ENCODE results near the gene SERTAD4. TPM values are rescaled to one million over a fixed set of nuclear protein-coding genes. Genes with fewer than 3 reads are reported as not detected.

SERTAD4 gene
- total RNA-seq, 2 experiments from 2014 or later, result not detected

DNA sequence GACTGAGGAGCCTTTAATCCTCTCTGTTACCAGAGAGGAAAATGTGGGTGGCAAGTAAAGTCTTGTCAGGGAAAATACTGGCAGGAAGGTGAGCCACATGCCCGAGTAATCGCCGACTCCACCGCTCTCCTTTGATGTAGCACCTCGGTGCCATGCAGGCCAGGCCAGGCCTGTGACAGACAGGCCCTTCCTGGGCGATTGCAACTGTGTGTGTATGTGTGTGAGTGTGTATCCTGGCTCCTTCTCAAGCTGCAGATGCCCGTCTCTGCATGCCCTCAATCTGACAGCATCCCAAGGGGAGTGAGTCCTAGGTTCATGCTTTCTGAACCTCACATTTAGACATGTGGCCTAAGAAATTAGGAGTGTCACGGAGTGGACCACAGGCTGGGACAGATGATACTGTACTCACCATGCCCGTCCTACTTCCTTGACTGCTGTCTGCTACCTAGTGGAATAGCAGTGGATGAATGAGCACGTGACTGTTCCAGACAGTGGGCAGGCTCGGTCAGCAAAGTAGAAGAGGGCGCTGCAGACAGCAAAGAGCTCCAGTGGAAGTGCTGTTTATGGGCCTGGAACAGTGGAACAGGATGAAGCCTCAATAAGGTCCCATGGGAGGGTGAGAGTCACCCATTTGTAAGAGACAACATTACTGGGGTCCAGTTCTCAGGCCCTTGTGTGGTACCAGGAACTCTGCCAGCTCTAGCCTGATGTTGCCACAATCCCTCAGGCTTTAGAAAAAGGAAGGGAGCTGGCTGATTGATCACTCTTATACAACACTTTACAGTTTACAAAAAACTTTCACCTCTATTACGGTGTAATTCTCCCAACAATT is 25.3 kb downstream of the SERTAD4 start:
- CTCF ChIA-PET, result no interaction called here

DNA sequence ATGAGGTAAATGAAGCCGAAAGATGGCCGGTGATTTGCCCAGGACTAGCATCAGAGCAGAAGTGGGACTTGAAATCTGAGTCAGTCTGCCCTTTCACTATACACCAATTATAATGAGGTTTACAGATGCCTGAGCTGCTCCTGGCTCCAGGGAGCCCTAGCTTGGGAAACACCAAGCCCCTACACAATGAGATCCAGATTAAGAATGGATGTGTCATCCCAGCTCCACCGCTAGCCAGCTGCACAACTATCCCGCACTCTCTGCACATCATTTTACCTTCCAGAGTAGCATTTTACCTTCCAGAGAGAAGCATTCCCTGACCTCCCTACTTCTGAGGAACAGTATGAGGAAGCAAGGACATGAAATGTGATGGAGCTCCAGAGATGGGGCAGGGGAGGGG is 27.0 kb downstream of the SERTAD4 start:
- no peaks in the 10 kb centered on the region for H3K36me3 ChIP-seq (ENCODE audit: insufficient read depth, low read length)
- H3K4me1 Mint-ChIP-seq (ENCODE audit: low read depth), result no peaks in the 10 kb centered on the region
- ChIA-PET CTCF (no interaction called here), POLR2A (no interaction called here)
- H3K27me3 ChIP-seq (ENCODE audit: control insufficient read depth in 1 of 2, insufficient read depth in 2 of 2, low read length in 2 of 2), result peaks cover 11 to 20% of the 10 kb centered on the region in 2 experiments
- no peaks in the 10 kb centered on the region for H3K9me3 ChIP-seq (ENCODE audit: control insufficient read depth in 1 of 2, insufficient read depth in 1 of 2, low read length in 2 of 2)
- no peaks in the 10 kb centered on the region for H3K36me3 Mint-ChIP-seq (ENCODE audit: low read depth)
- H3K27ac Mint-ChIP-seq, result no peak overlapping the region
- H3K4me3 ChIP-seq (ENCODE audit: low read length), result no peak overlapping the region
- H3K27me3 Mint-ChIP-seq, result peaks cover 27% of the 10 kb centered on the region
- H3K4me1 ChIP-seq (ENCODE audit: insufficient read depth, low read length), result no peaks in the 10 kb centered on the region
- H3K9me3 Mint-ChIP-seq, result no peaks in the 10 kb centered on the region
- TF ChIP-seq, protein P1, sequence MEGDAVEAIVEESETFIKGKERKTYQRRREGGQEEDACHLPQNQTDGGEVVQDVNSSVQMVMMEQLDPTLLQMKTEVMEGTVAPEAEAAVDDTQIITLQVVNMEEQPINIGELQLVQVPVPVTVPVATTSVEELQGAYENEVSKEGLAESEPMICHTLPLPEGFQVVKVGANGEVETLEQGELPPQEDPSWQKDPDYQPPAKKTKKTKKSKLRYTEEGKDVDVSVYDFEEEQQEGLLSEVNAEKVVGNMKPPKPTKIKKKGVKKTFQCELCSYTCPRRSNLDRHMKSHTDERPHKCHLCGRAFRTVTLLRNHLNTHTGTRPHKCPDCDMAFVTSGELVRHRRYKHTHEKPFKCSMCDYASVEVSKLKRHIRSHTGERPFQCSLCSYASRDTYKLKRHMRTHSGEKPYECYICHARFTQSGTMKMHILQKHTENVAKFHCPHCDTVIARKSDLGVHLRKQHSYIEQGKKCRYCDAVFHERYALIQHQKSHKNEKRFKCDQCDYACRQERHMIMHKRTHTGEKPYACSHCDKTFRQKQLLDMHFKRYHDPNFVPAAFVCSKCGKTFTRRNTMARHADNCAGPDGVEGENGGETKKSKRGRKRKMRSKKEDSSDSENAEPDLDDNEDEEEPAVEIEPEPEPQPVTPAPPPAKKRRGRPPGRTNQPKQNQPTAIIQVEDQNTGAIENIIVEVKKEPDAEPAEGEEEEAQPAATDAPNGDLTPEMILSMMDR (IDR thresholded peaks at IDR 0.05), result no peak
- intact Hi-C loops (cut with DNase I, micrococcal nuclease), result no loop called here
- no peak for ATAC-seq (ENCODE audit: poor library complexity)
- DNase-seq, result no peak
- no peak overlapping the region for H3K27ac ChIP-seq (ENCODE audit: low read depth in 1 of 2, low read length in 2 of 2)
- H3K4me3 Mint-ChIP-seq, result no peak overlapping the region

More for the DNA sequence above, 25.3 kb downstream of the SERTAD4 start:
- intact Hi-C loops (cut with DNase I, micrococcal nuclease), result no loop called here
- Mint-ChIP-seq H3K27ac (no peak overlapping the region), H3K4me1 (ENCODE audit: low read depth) (no peaks in the 10 kb centered on the region), H3K27me3 (peaks cover 43% of the 10 kb centered on the region), H3K4me3 (no peak overlapping the region), H3K36me3 (ENCODE audit: low read depth) (no peaks in the 10 kb centered on the region), H3K9me3 (no peaks in the 10 kb centered on the region)
- peaks cover 26 to 36% of the 10 kb centered on the region in 2 experiments for H3K27me3 ChIP-seq (ENCODE audit: control insufficient read depth in 1 of 2, insufficient read depth in 2 of 2, low read length in 2 of 2)
- peaks cover 0 to 2% of the 10 kb centered on the region in 2 experiments for H3K9me3 ChIP-seq (ENCODE audit: control insufficient read depth in 1 of 2, insufficient read depth in 1 of 2, low read length in 2 of 2)
- no peak overlapping the region for H3K4me3 ChIP-seq (ENCODE audit: low read length)
- peaks cover 2% of the 10 kb centered on the region for H3K4me1 ChIP-seq (ENCODE audit: insufficient read depth, low read length)
- POLR2A ChIA-PET, result no interaction called here
- no peak overlapping the region for H3K27ac ChIP-seq (ENCODE audit: low read depth in 1 of 2, low read length in 2 of 2)
- TF ChIP-seq, protein P1 (IDR thresholded peaks at IDR 0.05), result no peak
- DNase-seq (no peak), ATAC-seq (ENCODE audit: poor library complexity) (no peak)
- H3K36me3 ChIP-seq (ENCODE audit: insufficient read depth, low read length), result no peaks in the 10 kb centered on the region

DNA sequence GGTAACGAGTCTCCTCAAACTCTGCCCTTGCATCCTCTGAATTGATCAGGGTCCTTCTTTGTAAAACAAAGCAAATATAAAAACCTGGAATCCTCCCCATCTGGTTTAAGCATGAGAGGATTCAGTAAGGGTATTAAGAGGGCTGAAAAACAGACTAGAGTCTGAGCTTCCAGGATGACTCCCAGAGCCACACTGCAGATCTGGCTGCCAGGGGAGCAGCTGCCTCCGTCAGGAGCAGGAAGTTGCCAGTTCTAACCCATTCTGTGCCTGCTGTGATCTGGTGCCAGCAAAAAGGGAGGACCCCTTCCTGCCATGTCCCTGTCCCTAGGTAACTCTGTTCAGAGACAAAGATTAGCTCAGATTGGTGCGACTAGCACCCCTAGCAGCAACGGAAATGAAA is 27.5 kb downstream of the SERTAD4 start:
- Histone ChIP-seq H3K9me3 (ENCODE audit: control insufficient read depth in 1 of 2, insufficient read depth in 1 of 2, low read length in 2 of 2) (no peaks in the 10 kb centered on the region), H3K27me3 (ENCODE audit: control insufficient read depth in 1 of 2, insufficient read depth in 2 of 2, low read length in 2 of 2) (peaks cover 9 to 15% of the 10 kb centered on the region in 2 experiments), H3K36me3 (ENCODE audit: insufficient read depth, low read length) (no peaks in the 10 kb centered on the region), H3K27ac (ENCODE audit: low read depth in 1 of 2, low read length in 2 of 2) (no peak overlapping the region), H3K4me1 (ENCODE audit: insufficient read depth, low read length) (no peaks in the 10 kb centered on the region), H3K4me3 (ENCODE audit: low read length) (no peak overlapping the region)
- no peaks in the 10 kb centered on the region for H3K9me3 Mint-ChIP-seq
- TF ChIP-seq, protein P1 (IDR thresholded peaks at IDR 0.05), result no peak
- ATAC-seq (ENCODE audit: poor library complexity) (no peak), DNase-seq (no peak)
- H3K4me3 Mint-ChIP-seq, result no peak overlapping the region
- peaks cover 22% of the 10 kb centered on the region for H3K27me3 Mint-ChIP-seq
- H3K36me3 Mint-ChIP-seq (ENCODE audit: low read depth), result no peaks in the 10 kb centered on the region
- H3K27ac Mint-ChIP-seq, result no peak overlapping the region
- no peaks in the 10 kb centered on the region for H3K4me1 Mint-ChIP-seq (ENCODE audit: low read depth)
- CTCF ChIA-PET, result no interaction called here
- POLR2A ChIA-PET, result no interaction called here
- intact Hi-C loops (cut with DNase I, micrococcal nuclease), result no loop called here

Data from CD4-positive, alpha-beta T cell (primary cell).